Loucy (cell line): Measurements from ENCODE around the gene ANKRD55.

Experiments used
- H2AFZ ChIP-seq: fragments of 200-600 bp; sonication (generic); 2 replicates; pipeline ENCODE4 v1.6.0; 2016; ENCODE audit warnings: antibody characterized with exemption, mild to moderate bottlenecking, low read length, moderate library complexity
- H3F3A ChIP-seq: fragments of 200-600 bp; 2 replicates; pipeline ENCODE4 v1.6.0; 2016; ENCODE audit warnings: antibody characterized with exemption, low read depth, mild to moderate bottlenecking
- H3K27me3 ChIP-seq: fragments of 200-600 bp; sonication (generic); 2 replicates; pipeline ENCODE4 v1.6.1; 2014; ENCODE audit warnings: low read length, mild to moderate bottlenecking; ENCODE audit not compliant: insufficient read depth, poor library complexity, severe bottlenecking
- H3K36me3 ChIP-seq: fragments of 200-600 bp; sonication (generic); 2 replicates; pipeline ENCODE4 v1.6.1; 2016; ENCODE audit warnings: low read length; ENCODE audit not compliant: insufficient read depth
- H3K4me1 ChIP-seq: fragments of 200-600 bp; sonication (generic); 2 replicates; pipeline ENCODE4 v1.5.1; 2014; ENCODE audit warnings: low read length, mild to moderate bottlenecking; ENCODE audit not compliant: insufficient read depth, poor library complexity, severe bottlenecking
- H3K4me2 ChIP-seq: fragments of 200-600 bp; sonication (generic); 2 replicates; pipeline ENCODE4 v1.6.0; 2014; ENCODE audit warnings: antibody characterized with exemption, low read length, low read depth, mild to moderate bottlenecking; ENCODE audit not compliant: poor library complexity, severe bottlenecking
- H3K4me3 ChIP-seq: fragments of 200-600 bp; sonication (generic); 2 replicates; pipeline ENCODE4 v1.5.1; 2014; ENCODE audit warnings: low read length, mild to moderate bottlenecking, mixed read lengths; ENCODE audit not compliant: poor library complexity, severe bottlenecking
- H3K79me2 ChIP-seq: fragments of 200-600 bp; sonication (generic); 2 replicates; pipeline ENCODE4 v1.6.1; 2014; ENCODE audit warnings: low read length; ENCODE audit not compliant: insufficient read depth
- H3K9ac ChIP-seq: fragments of 200-600 bp; sonication (generic); 2 replicates; pipeline ENCODE4 v1.6.0; 2014; ENCODE audit warnings: mild to moderate bottlenecking, low read depth, low read length, moderate library complexity; ENCODE audit not compliant: poor library complexity, severe bottlenecking
- H3K9me2 ChIP-seq: fragments of 200-600 bp; sonication (generic); replicated peaks from 2 replicates; pipeline ENCODE4 v1.6.1; 2016; ENCODE audit warnings: low read depth, low read length, mixed read lengths
- H3K9me3 ChIP-seq: fragments of 200-600 bp; sonication (generic); 2 replicates; pipeline ENCODE4 v1.6.1; 2014; ENCODE audit warnings: mild to moderate bottlenecking, antibody characterized with exemption, low read length, low read depth; ENCODE audit not compliant: insufficient read depth
- H4K20me1 ChIP-seq: fragments of 200-600 bp; sonication (generic); 2 replicates; pipeline ENCODE4 v1.6.0; 2014; ENCODE audit warnings: antibody characterized with exemption, low read length, mild to moderate bottlenecking; ENCODE audit not compliant: insufficient read depth, poor library complexity, severe bottlenecking
- EZH2phosphoT487 ChIP-seq: fragments of 200-600 bp; IDR thresholded peaks from 2 replicates; pipeline ENCODE4 v1.6.1; 2018; ENCODE audit warnings: antibody characterized with exemption, mild to moderate bottlenecking, moderate library complexity, borderline replicate concordance
- TF ChIP-seq, protein P1 (sequence below): fragments of 200-600 bp; sonication (generic); conservative IDR thresholded peaks from 2 replicates; pipeline ENCODE4 v1.5.1; 2014; ENCODE audit warnings: mild to moderate bottlenecking, antibody characterized with exemption, low read length

The ANKRD55 gene

GRCh38 chr5:56191656-56192055 is 41.5 kb downstream of the ANKRD55 start:
- no peaks in the 10 kb centered on the region for H3K9me3 ChIP-seq
- no peak for TF ChIP-seq EZH2phosphoT487
- TF ChIP-seq, protein P1, sequence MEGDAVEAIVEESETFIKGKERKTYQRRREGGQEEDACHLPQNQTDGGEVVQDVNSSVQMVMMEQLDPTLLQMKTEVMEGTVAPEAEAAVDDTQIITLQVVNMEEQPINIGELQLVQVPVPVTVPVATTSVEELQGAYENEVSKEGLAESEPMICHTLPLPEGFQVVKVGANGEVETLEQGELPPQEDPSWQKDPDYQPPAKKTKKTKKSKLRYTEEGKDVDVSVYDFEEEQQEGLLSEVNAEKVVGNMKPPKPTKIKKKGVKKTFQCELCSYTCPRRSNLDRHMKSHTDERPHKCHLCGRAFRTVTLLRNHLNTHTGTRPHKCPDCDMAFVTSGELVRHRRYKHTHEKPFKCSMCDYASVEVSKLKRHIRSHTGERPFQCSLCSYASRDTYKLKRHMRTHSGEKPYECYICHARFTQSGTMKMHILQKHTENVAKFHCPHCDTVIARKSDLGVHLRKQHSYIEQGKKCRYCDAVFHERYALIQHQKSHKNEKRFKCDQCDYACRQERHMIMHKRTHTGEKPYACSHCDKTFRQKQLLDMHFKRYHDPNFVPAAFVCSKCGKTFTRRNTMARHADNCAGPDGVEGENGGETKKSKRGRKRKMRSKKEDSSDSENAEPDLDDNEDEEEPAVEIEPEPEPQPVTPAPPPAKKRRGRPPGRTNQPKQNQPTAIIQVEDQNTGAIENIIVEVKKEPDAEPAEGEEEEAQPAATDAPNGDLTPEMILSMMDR = no peak
- H3K9me2 ChIP-seq = no peaks in the 10 kb centered on the region
- H3F3A ChIP-seq = no peaks in the 10 kb centered on the region
- no peaks in the 10 kb centered on the region for H4K20me1 ChIP-seq
- no peaks in the 10 kb centered on the region for H3K36me3 ChIP-seq
- no peaks in the 10 kb centered on the region for H3K4me1 ChIP-seq
- no peak overlapping the region for H2AFZ ChIP-seq
- no peaks in the 10 kb centered on the region for H3K27me3 ChIP-seq
- H3K79me2 ChIP-seq = no peaks in the 10 kb centered on the region
- H3K9ac ChIP-seq = no peak overlapping the region
- H3K4me3 ChIP-seq = no peak overlapping the region
- H3K4me2 ChIP-seq = no peak overlapping the region

GRCh38 chr5:56190497-56190896 is 42.6 kb downstream of the ANKRD55 start:
- Histone ChIP-seq H3K4me1 (no peaks in the 10 kb centered on the region), H3K27me3 (no peaks in the 10 kb centered on the region), H3F3A (no peaks in the 10 kb centered on the region), H3K4me2 (no peak overlapping the region), H3K9me3 (no peaks in the 10 kb centered on the region), H3K9me2 (no peaks in the 10 kb centered on the region), H3K79me2 (no peaks in the 10 kb centered on the region), H3K36me3 (no peaks in the 10 kb centered on the region), H3K9ac (no peak overlapping the region), H4K20me1 (no peaks in the 10 kb centered on the region), H3K4me3 (no peak overlapping the region), H2AFZ (no peak overlapping the region)
- TF ChIP-seq, protein P1 = no peak
- no peak for TF ChIP-seq EZH2phosphoT487

- Histone ChIP-seq H4K20me1 (no peaks in the 10 kb centered on the region), H3K9me2 (no peaks in the 10 kb centered on the region), H3K4me2 (no peak overlapping the region), H3K9ac (no peak overlapping the region), H3K27me3 (no peaks in the 10 kb centered on the region), H3F3A (no peaks in the 10 kb centered on the region), H3K79me2 (no peaks in the 10 kb centered on the region), H2AFZ (no peak overlapping the region), H3K9me3 (no peaks in the 10 kb centered on the region), H3K4me1 (no peaks in the 10 kb centered on the region), H3K4me3 (no peak overlapping the region), H3K36me3 (no peaks in the 10 kb centered on the region)
- TF ChIP-seq, protein P1 = no peak
- no peak for TF ChIP-seq EZH2phosphoT487
Observed at GRCh38 chr5:56185768-56186311, 47.3 kb downstream of the ANKRD55 start.
